Mammary epithelial cell (primary cell): Measurements from ENCODE around the gene MNS1.

Experiments
- CTCF ChIP-seq, 2 donors: IDR thresholded peaks in 1 of 2; conservative IDR thresholded peaks in 1 of 2; 2 replicates each; pipeline ENCODE4 v1.5.1; 2011 to 2012; ENCODE audit warnings: inconsistent platforms in 2 of 2, low read length in 2 of 2, mild to moderate bottlenecking in 2 of 2, control low read depth in 1 of 2, low read depth in 1 of 2; ENCODE audit not compliant: insufficient read depth in 1 of 2; ENCODE audit errors: extremely low read depth in 1 of 2
- EZH2 ChIP-seq: IDR thresholded peaks from 2 replicates; pipeline ENCODE4 v1.6.1; 2012; ENCODE audit warnings: low read length, inconsistent platforms, borderline replicate concordance

- no peak for TF ChIP-seq CTCF (conservative IDR thresholded peaks at IDR 0.05 in 1 of 2, IDR thresholded peaks at IDR 0.05 in 1 of 2; ENCODE audit: extremely low read depth in 1 of 2, insufficient read depth in 1 of 2, low read depth in 1 of 2, low read length in 2 of 2)
- TF ChIP-seq EZH2: no peak
These were observed 19.4 kb upstream of the MNS1 start for GRCh38 chr15:56484287-56484686.
